SK-N-SH (cell line): ENCODE measurements around the gene CANT1. TPM values are rescaled to one million over a fixed set of nuclear protein-coding genes. Genes with fewer than 3 reads are reported as not detected.
"Not testable (repeated sequence)": the region's sequence is repeated elsewhere in the genome, so short reads cannot be mapped to it uniquely, and the experiment has no call there.

Experiments used
- CTCF ChIA-PET: fragments of 300-600, 350-600 bp; formaldehyde crosslinking; extraction: SDS; loops from one replicate; lab custom pipeline; 2021; lab: Yijun Ruan, JAX
- POLR2A ChIA-PET: fragments of 350-600 bp; sonication (Branson Sonifier 250); formaldehyde crosslinking; extraction: SDS; loops from one replicate; lab custom pipeline; 2020; ENCODE audit warnings: antibody characterized with exemption, inconsistent platforms; lab: Yijun Ruan, JAX
- DNase-seq: peaks from one replicate; pipeline ENCODE4 v3.0.0; 2012
- H2AFZ ChIP-seq: fragments of 200-600 bp; sonication (generic); 2 replicates; pipeline ENCODE4 v1.8.1; 2016; ENCODE audit warnings: antibody characterized with exemption, mild to moderate bottlenecking, low read depth
- H3F3A ChIP-seq: fragments of 200-600 bp; sonication (generic); replicated peaks from 2 replicates; pipeline ENCODE3; 2016; ENCODE audit warnings: antibody characterized with exemption, mild to moderate bottlenecking; ENCODE audit not compliant: insufficient read depth
- H3K27ac ChIP-seq, 2 experiments: fragments of 200-500 bp in 1 of 2; fragments of 200-600 bp in 1 of 2; sonication (Bioruptor generic) in 1 of 2; sonication (generic), shearing (Covaris generic) in 1 of 2; 2 replicates each; pipeline versions ENCODE4 v1.5.1 to v1.6.1; 2014 to 2016; ENCODE audit warnings: low read depth in 2 of 2, inconsistent platforms in 1 of 2, low read length in 1 of 2, mild to moderate bottlenecking in 1 of 2, mixed read lengths in 1 of 2
- H3K27me3 ChIP-seq: fragments of 200-600 bp; sonication (generic), shearing (Covaris generic); 2 replicates; pipeline ENCODE4 v1.6.1; 2016; ENCODE audit warnings: mixed run types; ENCODE audit not compliant: insufficient read depth
- H3K36me3 ChIP-seq, 2 experiments: fragments of 200-500 bp in 1 of 2; fragments of 200-600 bp in 1 of 2; sonication (Bioruptor generic) in 1 of 2; sonication (generic) in 1 of 2; replicated peaks in 1 of 2; 2 replicates each; pipeline versions ENCODE3 to v1.5.1; 2014 to 2016; ENCODE audit warnings: low read length in 1 of 2, mild to moderate bottlenecking in 1 of 2; ENCODE audit not compliant: insufficient read depth in 2 of 2, control insufficient read depth in 1 of 2
- H3K4me1 ChIP-seq, 2 experiments: fragments of 200-500 bp in 1 of 2; fragments of 200-600 bp in 1 of 2; sonication (Bioruptor generic) in 1 of 2; sonication (generic), shearing (Covaris generic) in 1 of 2; 2 replicates each; pipeline versions ENCODE4 v1.5.1 to v1.6.1; 2014 to 2016; ENCODE audit warnings: low read depth in 1 of 2, low read length in 1 of 2, mixed run types in 1 of 2; ENCODE audit not compliant: insufficient read depth in 2 of 2, control insufficient read depth in 1 of 2
- H3K4me2 ChIP-seq: fragments of 200-600 bp; sonication (generic), shearing (Covaris generic); 2 replicates; pipeline ENCODE4 v1.6.1; 2017; ENCODE audit warnings: mixed run types
- H3K4me3 ChIP-seq, 2 experiments: fragments of 200-500 bp in 1 of 2; fragments of 200-600 bp in 1 of 2; sonication (Bioruptor generic) in 1 of 2; sonication (generic), shearing (Covaris generic) in 1 of 2; 2 replicates each; pipeline versions ENCODE4 v1.5.1 to v1.8.1; 2014 to 2016; ENCODE audit warnings: low read depth in 2 of 2, inconsistent platforms in 1 of 2, low read length in 1 of 2, mild to moderate bottlenecking in 1 of 2, mixed read lengths in 1 of 2, moderate library complexity in 1 of 2
- H3K79me2 ChIP-seq: fragments of 200-600 bp; sonication (generic); 2 replicates; pipeline ENCODE4 v1.8.1; 2017; ENCODE audit warnings: mild to moderate bottlenecking; ENCODE audit not compliant: insufficient read depth
- H3K9ac ChIP-seq: fragments of 200-600 bp; sonication (generic); 2 replicates; pipeline ENCODE4 v1.6.1; 2017; ENCODE audit warnings: mixed run types
- H3K9me2 ChIP-seq: fragments of 200-600 bp; sonication (generic); 2 replicates; pipeline ENCODE4 v1.6.1; 2017; ENCODE audit warnings: mixed run types
- H3K9me3 ChIP-seq: fragments of 200-600 bp; sonication (generic); 2 replicates; pipeline ENCODE4 v1.6.1; 2017; ENCODE audit warnings: mixed run types, mild to moderate bottlenecking, moderate library complexity
- H4K20me1 ChIP-seq: fragments of 200-600 bp; sonication (generic); 2 replicates; pipeline ENCODE4 v1.6.1; 2017; ENCODE audit warnings: mild to moderate bottlenecking, mixed run types; ENCODE audit not compliant: insufficient read depth
- CTCF ChIP-seq: fragments of 200-600 bp; sonication (generic); IDR thresholded peaks from 2 replicates; pipeline ENCODE4 v1.6.1; 2017; ENCODE audit warnings: antibody characterized with exemption, mild to moderate bottlenecking, moderate library complexity
- ELF1 ChIP-seq: IDR thresholded peaks from 2 replicates; pipeline ENCODE4 v1.4.0; 2012
- EP300 ChIP-seq, 2 experiments: IDR thresholded peaks; 2 replicates each; pipeline versions ENCODE4 v1.4.0 to v1.6.1; 2012; ENCODE audit warnings: borderline replicate concordance in 1 of 2, low read depth in 1 of 2, low read length in 1 of 2
- EZH2phosphoT487 ChIP-seq: fragments of 200-600 bp; sonication (generic); IDR thresholded peaks from 2 replicates; pipeline ENCODE4 v1.6.1; 2017; ENCODE audit warnings: low read depth, mixed run types, mild to moderate bottlenecking, antibody characterized with exemption, moderate library complexity, borderline replicate concordance
- GABPA ChIP-seq: IDR thresholded peaks from 2 replicates; pipeline ENCODE4 v1.4.0; 2012; ENCODE audit warnings: low read depth, mild to moderate bottlenecking
- GATA2 ChIP-seq: sonication (generic); formaldehyde crosslinking; IDR thresholded peaks from 2 replicates; pipeline ENCODE4 v1.5.0; 2020; ENCODE audit warnings: mild to moderate bottlenecking, missing genetic modification reagents
- IRF3 ChIP-seq: fragments of 150-350 bp; IDR thresholded peaks from 2 replicates; pipeline ENCODE4 v1.6.1; 2016; ENCODE audit warnings: mild to moderate bottlenecking, low read depth, low read length
- MAX ChIP-seq: IDR thresholded peaks from 2 replicates; pipeline ENCODE4 v1.4.0; 2012; ENCODE audit warnings: low read depth
- MEF2A ChIP-seq: IDR thresholded peaks from 2 replicates; pipeline ENCODE4 v1.4.0; 2012; ENCODE audit warnings: low read depth, borderline replicate concordance
- MXI1 ChIP-seq: IDR thresholded peaks from 2 replicates; pipeline ENCODE4 v1.6.1; 2012; ENCODE audit warnings: mild to moderate bottlenecking, low read depth, low read length, improper control_type of control experiment
- NFIC ChIP-seq: IDR thresholded peaks from 2 replicates; pipeline ENCODE4 v1.4.0; 2012; ENCODE audit warnings: borderline replicate concordance
- NRF1 ChIP-seq: IDR thresholded peaks from 2 replicates; pipeline ENCODE4 v1.6.1; 2012; ENCODE audit warnings: low read depth, mild to moderate bottlenecking, low read length
- POLR2AphosphoS5 ChIP-seq: IDR thresholded peaks from 2 replicates; pipeline ENCODE4 v1.6.1; 2012; ENCODE audit warnings: low read depth, low read length
- RAD21 ChIP-seq: IDR thresholded peaks from 2 replicates; pipeline ENCODE4 v1.6.1; 2012; ENCODE audit warnings: mild to moderate bottlenecking, low read length
- REST ChIP-seq: IDR thresholded peaks from 2 replicates; pipeline ENCODE4 v1.6.1; 2012; ENCODE audit warnings: mild to moderate bottlenecking, low read depth, low read length, moderate library complexity
- USF1 ChIP-seq: IDR thresholded peaks from 2 replicates; pipeline ENCODE4 v1.4.0; 2012; ENCODE audit warnings: low read depth, borderline replicate concordance
- ZBTB33 ChIP-seq: IDR thresholded peaks from 2 replicates; pipeline ENCODE4 v1.4.0; 2012; ENCODE audit warnings: low read depth, borderline replicate concordance
- WGBS: methylation state at CpG from one replicate; pipeline ENCODE4 v1.1.6; 2017; ENCODE audit warnings: low lambda C conversion rate; 5-methylcytosine and 5-hydroxymethylcytosine counted together
- polyA plus RNA-seq, 3 experiments: library from polyadenylated mRNA; depleted of rRNA; stranded (reverse); fragments of >200 nt; gene quantifications; 2 replicates each; pipeline ENCODE4 v1.2.3, GENCODE V29; 2012

Gene CANT1
- polyA plus RNA-seq, 1 of the 3 experiments (the other 2 are of a cell fraction), result 87.4 TPM

GRCh38 chr17:79031996-79032875, 22.7 kb upstream of the CANT1 start:
- CTCF ChIA-PET, result interaction anchor here (0.6 to 22.0 kb wide), 15 partner anchors 7 to 360 kb away, joined by 3 to 405 read pairs (median 5); partner anchors contain the start of gene ENGASE
- TF ChIP-seq ELF1 (no peak), REST (no peak), GABPA (no peak), MXI1 (no peak), EZH2phosphoT487 (no peak), POLR2AphosphoS5 (no peak), IRF3 (no peak), MEF2A (no peak), ZBTB33 (no peak), NRF1 (no peak), USF1 (no peak), GATA2 (no peak), CTCF (no peak), NFIC (no peak), EP300 (IDR thresholded peaks at IDR 0.05; ENCODE audit: borderline replicate concordance in 1 of 2, low read depth in 1 of 2, low read length in 1 of 2) (no peak), MAX (no peak), RAD21 (no peak)
- TF ChIP-seq, all 33 proteins: peak for 0
- POLR2A ChIA-PET, result no interaction called here

GRCh38 chr17:79030636-79031035, 21.1 kb upstream of the CANT1 start:
- H3K27me3 ChIP-seq, H4K20me1 ChIP-seq, H3K9ac ChIP-seq, H3K9me3 ChIP-seq, H3F3A ChIP-seq, H3K27ac ChIP-seq, H3K79me2 ChIP-seq, H3K4me2 ChIP-seq, H3K36me3 ChIP-seq, DNase-seq, H2AFZ ChIP-seq, H3K4me3 ChIP-seq, H3K9me2 ChIP-seq: not testable (repeated sequence)
- WGBS, result 95% methylated on average over 12 of the region's 12 CpGs
- POLR2A ChIA-PET, result interaction anchor here (0.9 kb wide), 1 partner anchor 15 kb away, joined by 4 read pairs; no protein-coding TSS in a partner anchor
- CTCF ChIA-PET, result interaction anchor here (0.9 to 22.0 kb wide), 6 partner anchors 8 to 358 kb away, joined by 3 to 405 read pairs (median 42); no protein-coding TSS in a partner anchor
- H3K4me1 ChIP-seq, result peaks cover 24 to 53% of the 10 kb centered on the region in 2 experiments

More at GRCh38 chr17:79031996-79032875, 22.7 kb upstream of the CANT1 start:
- Histone ChIP-seq H4K20me1 (no peaks in the 10 kb centered on the region), H2AFZ (no peak overlapping the region), H3K9ac (no peak overlapping the region), H3K27me3 (no peaks in the 10 kb centered on the region), H3K4me3 (no peak overlapping the region), H3K4me2 (no peak overlapping the region), H3K79me2 (no peaks in the 10 kb centered on the region), H3K27ac (no peak overlapping the region), H3K4me1 (peaks cover 21 to 37% of the 10 kb centered on the region in 2 experiments), H3K36me3 (no peaks in the 10 kb centered on the region), H3F3A (no peaks in the 10 kb centered on the region), H3K9me3 (no peaks in the 10 kb centered on the region), H3K9me2 (no peaks in the 10 kb centered on the region)
- no peak for DNase-seq
- 91% methylated on average over 26 of the region's 26 CpGs for WGBS
